BE2C (cell line): ENCODE data around the gene CASTOR2.

Experiments
- DNase-seq: peaks from one replicate; pipeline ENCODE4 v3.0.0-alpha.2; 2020
- H3K27me3 ChIP-seq: fragments of 250-450 bp; sonication (Bioruptor Pico); 2 replicates; pipeline ENCODE4 v1.5.1; 2020; ENCODE audit warnings: mild to moderate bottlenecking
- H3K36me3 ChIP-seq: fragments of 250-450 bp; sonication (Bioruptor Pico); 2 replicates; pipeline ENCODE4 v1.5.1; 2020; ENCODE audit warnings: mild to moderate bottlenecking
- H3K4me1 ChIP-seq: fragments of 250-450 bp; sonication (Bioruptor Pico); 2 replicates; pipeline ENCODE4 v1.5.1; 2020
- H3K4me3 ChIP-seq: 2 replicates; pipeline ENCODE4 v1.5.1; 2011; ENCODE audit warnings: low read depth, low read length
- H3K9me3 ChIP-seq: fragments of 250-450 bp; sonication (Bioruptor Pico); 2 replicates; pipeline ENCODE4 v1.5.1; 2020
- CTCF ChIP-seq: IDR thresholded peaks from 2 replicates; pipeline ENCODE4 v1.5.1; 2012; ENCODE audit warnings: mild to moderate bottlenecking, low read depth, low read length

The CASTOR2 gene

GRCh38 chr7:75033826-75034225 is 69.3 kb downstream of the CASTOR2 start:
- Histone ChIP-seq H3K9me3 (no peaks in the 10 kb centered on the region), H3K27me3 (no peaks in the 10 kb centered on the region), H3K4me3 (no peak overlapping the region), H3K4me1 (no peaks in the 10 kb centered on the region), H3K36me3 (no peaks in the 10 kb centered on the region)
- DNase-seq, result no peak
- TF ChIP-seq CTCF, result no peak

- Histone ChIP-seq H3K36me3 (no peaks in the 10 kb centered on the region), H3K4me3 (no peak overlapping the region), H3K4me1 (no peaks in the 10 kb centered on the region), H3K9me3 (no peaks in the 10 kb centered on the region), H3K27me3 (no peaks in the 10 kb centered on the region)
- DNase-seq, result no peak
- TF ChIP-seq CTCF, result peak; percentile 25; the same call in 1 of the 2 replicates
Observed at GRCh38 chr7:75038508-75038907, 74.0 kb downstream of the CASTOR2 start.

- no peak for TF ChIP-seq CTCF
Observed at GRCh38 chr7:75039166-75039565, 74.7 kb downstream of the CASTOR2 start.

GRCh38 chr7:75039709-75040108 is 75.2 kb downstream of the CASTOR2 start:
- no peak for TF ChIP-seq CTCF
- H3K4me1 ChIP-seq, result no peaks in the 10 kb centered on the region
- no peaks in the 10 kb centered on the region for H3K36me3 ChIP-seq
- H3K9me3 ChIP-seq, result no peaks in the 10 kb centered on the region
- no peak overlapping the region for H3K4me3 ChIP-seq
- DNase-seq, result no peak
- no peaks in the 10 kb centered on the region for H3K27me3 ChIP-seq

More at GRCh38 chr7:75039166-75039565, 74.7 kb downstream of the CASTOR2 start:
- H3K4me1 ChIP-seq, result no peaks in the 10 kb centered on the region
- no peak for DNase-seq
- no peaks in the 10 kb centered on the region for H3K36me3 ChIP-seq
- no peaks in the 10 kb centered on the region for H3K27me3 ChIP-seq
- no peak overlapping the region for H3K4me3 ChIP-seq
- H3K9me3 ChIP-seq, result no peaks in the 10 kb centered on the region

- Histone ChIP-seq H3K4me3 (no peak overlapping the region), H3K27me3 (no peaks in the 10 kb centered on the region), H3K36me3 (peaks cover under 1% of the 10 kb centered on the region), H3K4me1 (no peaks in the 10 kb centered on the region), H3K9me3 (no peaks in the 10 kb centered on the region)
- TF ChIP-seq CTCF, result no peak
- no peak for DNase-seq
Observed at GRCh38 chr7:75040512-75040911, 76.0 kb downstream of the CASTOR2 start.

- Histone ChIP-seq H3K9me3 (no peaks in the 10 kb centered on the region), H3K4me3 (no peak overlapping the region), H3K4me1 (no peaks in the 10 kb centered on the region; the same call in 1 of the 2 replicates), H3K27me3 (no peaks in the 10 kb centered on the region), H3K36me3 (peaks cover 8% of the 10 kb centered on the region)
- DNase-seq, result no peak
- no peak for TF ChIP-seq CTCF
Observed at GRCh38 chr7:75042286-75042685, 77.8 kb downstream of the CASTOR2 start.
